OCI-LY1 (cell line): Measurements from ENCODE around the gene ELFN2.

Experiments used
- CTCF ChIP-seq: fragments of 200-600 bp; sonication (generic), shearing (Covaris generic); IDR thresholded peaks from 2 replicates; pipeline ENCODE4 v1.5.1; 2017; ENCODE audit warnings: mild to moderate bottlenecking, antibody characterized with exemption, low read length, moderate library complexity, mixed read lengths
- EZH2 ChIP-seq: fragments of 200-600 bp; sonication (generic), shearing (Covaris generic); IDR thresholded peaks from 2 replicates; pipeline ENCODE4 v1.8.0; 2017; ENCODE audit warnings: borderline replicate concordance, mixed run types, mild to moderate bottlenecking, antibody characterized with exemption, low read length, moderate library complexity, mixed read lengths

GRCh38 chr22:37404091-37404490 is 23.2 kb downstream of the ELFN2 start:
- TF ChIP-seq CTCF (no peak), EZH2 (no peak)
